ENCODE data around the gene VAV1. TPM values are rescaled to one million over a fixed set of nuclear protein-coding genes. Genes with fewer than 3 reads are reported as not detected.

The VAV1 gene
- total RNA-seq, 1 donor from 2014 or later, result 0.07 TPM

DNA sequence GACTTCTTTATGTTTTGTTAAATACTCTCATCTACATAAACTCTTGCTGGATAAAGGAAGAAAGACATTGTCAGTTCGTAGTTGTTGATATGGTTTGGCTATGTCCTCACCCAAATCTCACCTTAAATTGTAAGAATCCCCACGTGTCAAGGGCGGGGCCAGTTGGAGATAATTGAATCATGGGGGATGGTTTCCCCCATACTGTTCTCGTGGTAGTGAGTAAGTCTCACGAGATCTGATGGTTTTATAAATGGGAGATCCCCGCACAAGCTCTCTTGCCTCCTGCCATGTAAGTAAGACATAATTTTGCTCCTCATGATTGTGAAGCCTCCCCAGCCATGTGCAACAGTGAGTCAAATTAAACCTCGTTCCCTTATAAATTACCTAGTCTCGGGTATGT, 118.4 kb downstream of the VAV1 start:
- DNase-seq (ENCODE audit: low read depth, low spot score), result no peak

DNA sequence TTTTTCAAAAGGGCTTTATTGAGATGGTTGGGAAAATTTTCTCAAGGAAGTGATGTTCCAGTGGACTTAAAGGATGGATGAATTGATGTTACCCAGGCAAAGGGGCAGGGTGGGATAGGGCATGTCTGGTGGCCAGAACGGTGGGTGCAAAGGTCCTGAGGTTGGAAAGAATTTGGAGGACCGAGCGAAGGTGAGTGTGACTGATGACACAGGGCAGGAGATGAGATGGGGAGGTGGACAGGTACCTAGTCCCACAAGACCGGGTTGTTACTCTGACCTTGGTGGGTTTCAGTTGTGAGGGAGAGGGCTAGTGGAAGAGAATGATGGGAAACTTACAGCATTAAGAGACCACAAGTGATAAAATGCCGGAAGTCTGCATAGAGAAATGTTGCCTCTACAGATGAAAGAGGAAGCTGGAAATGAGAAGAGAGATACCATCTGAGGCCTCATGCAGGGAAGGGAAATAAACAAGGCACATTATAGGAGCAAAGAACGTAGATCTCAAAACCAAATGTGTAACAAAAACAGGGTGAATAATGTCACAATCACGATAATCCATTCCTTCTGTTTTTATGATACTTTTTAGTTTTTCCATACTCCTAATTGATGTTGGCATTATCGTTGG, 119.4 kb downstream of the VAV1 start:
- no peak for DNase-seq (ENCODE audit: low read depth, low spot score)

DNA sequence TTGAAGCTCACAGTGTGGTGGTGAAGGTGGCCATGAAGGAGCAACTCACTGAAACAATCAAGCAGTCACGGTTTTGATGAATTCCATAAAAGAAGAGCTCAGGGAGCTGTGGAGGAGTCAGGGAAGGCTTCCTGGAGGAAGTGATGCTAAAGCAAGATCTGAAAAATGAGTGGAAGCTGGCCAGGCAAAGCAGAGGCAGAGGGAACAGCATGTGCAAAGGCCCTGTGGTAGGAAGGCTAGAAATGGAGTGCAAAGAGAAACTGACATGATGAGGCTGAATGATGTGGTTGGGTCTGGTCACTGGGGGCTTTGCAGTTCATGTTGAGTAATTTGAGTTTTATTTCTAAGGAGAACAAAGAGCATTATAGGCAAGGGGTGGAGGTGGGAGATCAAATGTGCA, 121.8 kb downstream of the VAV1 start:
- no peak for DNase-seq (ENCODE audit: low read depth, low spot score)

DNA sequence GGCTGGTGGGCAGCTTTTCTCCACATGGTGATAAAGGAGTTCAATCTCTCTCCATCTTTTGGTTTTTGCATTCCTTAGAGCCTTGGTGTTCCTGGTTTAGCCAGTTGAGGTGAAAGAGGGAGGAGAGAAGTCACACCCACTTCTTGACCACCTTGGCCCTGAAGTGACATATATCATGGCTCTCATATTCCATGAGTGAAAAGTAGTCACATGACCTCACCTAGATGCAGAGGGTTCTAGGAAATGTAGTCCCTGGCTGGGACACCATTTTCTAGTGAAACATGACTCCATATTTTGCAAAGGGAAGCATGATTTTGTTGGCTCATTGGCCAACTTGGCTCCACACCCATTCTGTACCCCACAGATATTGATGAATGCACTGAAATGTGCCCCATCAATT, 130.9 kb downstream of the VAV1 start:
- no peak for DNase-seq (ENCODE audit: low read depth, low spot score)

GRCh38 chr19:6906559-6907060, 134.1 kb downstream of the VAV1 start:
- no peak for DNase-seq (ENCODE audit: low read depth, low spot score)

Other genes starting within 250 kb of the VAV1 start
- 0.40 and 0.53 TPM in 2 replicates for gene TNFSF9, start 241.7 kb upstream of the VAV1 start, total RNA-seq
- gene CD70, start 181.6 kb upstream of the VAV1 start, total RNA-seq, result not detected in 2 replicates
- gene TNFSF14, start 102.5 kb upstream of the VAV1 start, total RNA-seq, result not detected in 2 replicates
- gene C3, start 52.1 kb upstream of the VAV1 start, total RNA-seq, result under 0.01 and 0.28 TPM in 2 replicates
- 44.4 and 49.9 TPM in 2 replicates for gene GPR108, start 35.1 kb upstream of the VAV1 start, total RNA-seq
- 50.5 and 52.7 TPM in 2 replicates for gene TRIP10, start 33.0 kb upstream of the VAV1 start, total RNA-seq
- 0.04 and 0.20 TPM in 2 replicates for gene SH2D3A, start 5.3 kb upstream of the VAV1 start, total RNA-seq
- gene ADGRE1, start 114.9 kb downstream of the VAV1 start, total RNA-seq, result not detected in 2 replicates
- gene MBD3L2B, start 248.7 kb downstream of the VAV1 start, total RNA-seq, result not detected in 2 replicates